Spleen (tissue), 11 donors: ENCODE results near the gene SHC1. TPM values are rescaled to one million over a fixed set of nuclear protein-coding genes. Genes with fewer than 3 reads are reported as not detected.

Source experiments
- DNase-seq: peaks from one replicate; pipeline ENCODE4 v3.0.0-alpha.2; 2020
- H3K27ac ChIP-seq, 8 donors: fragments of 200-600 bp; sonication (generic) in 7 of 8; 1 replicate in 4 of 8; 2 replicates in 4 of 8; pipeline versions ENCODE4 v1.5.0 to v1.8.0; 2016 to 2021; ENCODE audit warnings: inconsistent platforms in 4 of 8, mild to moderate bottlenecking in 4 of 8, moderate library complexity in 1 of 8
- H3K27me3 ChIP-seq, 7 donors: fragments of 200-600 bp; sonication (generic) in 6 of 7; replicated peaks in 1 of 7; 1 replicate in 4 of 7; 2 replicates in 3 of 7; pipeline versions ENCODE4 v1.5.0 to v1.8.0; 2016 to 2021; ENCODE audit warnings: inconsistent platforms in 3 of 7, mild to moderate bottlenecking in 1 of 7
- H3K36me3 ChIP-seq, 6 donors: fragments of 200-600 bp; sonication (generic) in 5 of 6; 1 replicate in 4 of 6; 2 replicates in 2 of 6; pipeline versions ENCODE4 v1.5.0 to v1.8.0; 2016 to 2021; ENCODE audit warnings: inconsistent platforms in 2 of 6
- H3K4me1 ChIP-seq, 6 donors: fragments of 200-600 bp; sonication (generic) in 5 of 6; 1 replicate in 3 of 6; 2 replicates in 3 of 6; pipeline versions ENCODE4 v1.5.0 to v1.8.0; 2016 to 2021; ENCODE audit warnings: inconsistent platforms in 3 of 6
- H3K4me3 ChIP-seq, 8 donors: fragments of 200-600 bp; sonication (generic) in 7 of 8; 1 replicate in 4 of 8; 2 replicates in 4 of 8; pipeline versions ENCODE4 v1.5.0 to v1.8.0; 2016 to 2021; ENCODE audit warnings: inconsistent platforms in 4 of 8, mild to moderate bottlenecking in 4 of 8, moderate library complexity in 2 of 8
- H3K9me3 ChIP-seq, 8 donors: fragments of 200-600 bp; sonication (generic) in 7 of 8; 1 replicate in 4 of 8; 2 replicates in 4 of 8; pipeline versions ENCODE4 v1.5.0 to v1.8.0; 2016 to 2021; ENCODE audit warnings: inconsistent platforms in 4 of 8
- POLR2A ChIP-seq, 3 donors: fragments of 450-650 bp; IDR thresholded peaks; one replicate each; pipeline ENCODE4 v1.5.1; 2017; ENCODE audit warnings: antibody characterized with exemption in 3 of 3, mild to moderate bottlenecking in 1 of 3
- POLR2AphosphoS5 ChIP-seq, 3 donors: sonication (generic); formaldehyde crosslinking; IDR thresholded peaks; one replicate each; pipeline ENCODE4 v1.5.1; 2017; ENCODE audit warnings: antibody characterized with exemption in 3 of 3
- WGBS, 5 donors: extraction: QIAGEN DNeasy Blood & Tissue Kit in 3 of 5; methylation state at CpG; one replicate each; pipeline versions ENCODE4 v1.1.5 to v1.1.7; 2013 to 2018; 5-methylcytosine and 5-hydroxymethylcytosine counted together
- intact Hi-C: fragments of 100-400 bp; cut with DNase I; formaldehyde crosslinking; loops from one replicate; pipeline ENCODE4 v1.15.0; 2023; ENCODE audit warnings: low total_unique reads
- polyA plus RNA-seq, 3 donors: library from polyadenylated mRNA; stranded (reverse); fragments of 200-250 nt; gene quantifications; one replicate each; pipeline ENCODE4 v1.2.1, GENCODE V29; 2013
- total RNA-seq, 7 donors: library from RNA; depleted of rRNA in 3 of 7; stranded (reverse); fragments of >200 nt in 3 of 7; fragmentation: NEBNext Ultra II Directional in 4 of 7; extraction: Animal tissue kit (Norgen Biotek cat#: 25700) in 4 of 7; gene quantifications; one replicate each; pipeline versions ENCODE4 v1.1.0 to v1.2.1, GENCODE V29; 2016 to 2021
- TF ChIP-seq, protein P1 (sequence below), 11 experiments: fragments of 200-600 bp in 7 of 11; fragments of 450-650 bp in 4 of 11; sonication (generic) in 4 of 11; IDR thresholded peaks in 8 of 11; conservative IDR thresholded peaks in 3 of 11; 1 replicate in 7 of 11; 2 replicates in 4 of 11; pipeline versions ENCODE4 v1.4.0 to v1.8.0; 2016 to 2021; ENCODE audit warnings: antibody characterized with exemption in 11 of 11, inconsistent platforms in 4 of 11, mild to moderate bottlenecking in 1 of 11
- donor health status: healthy with polysubstance abuse.
- donor health status: DM: no; HTN: no; CAD: no; lungs with moderate emphysema.
- donor health status: DM: no; HTN: no; CAD: no.
- donor health status: Bipolar disorder and iron deficiency.
- donor health status: healthy.
- donor health status: DM: no; HTN: no; CAD: no.
- donor health status: DM: yes; HTN: yes; CAD: no.

SHC1 gene
- total and polyA plus RNA-seq, 10 donors = 36.8 to 133 (median 92.3) TPM

- 2 to 36% (median 3%) methylated on average over 2 to 33 of the region's 34 CpGs for WGBS, 5 donors
- Histone ChIP-seq H3K9me3 (no peaks in the 10 kb centered on the region), H3K36me3 (no peaks in the 10 kb centered on the region), H3K4me3 (peak overlapping the region; percentile 71 to 90 (median 78)), H3K27me3 (no peaks in the 10 kb centered on the region), H3K27ac (peak overlapping the region; percentile 81 to 99 (median 95)), H3K4me1 (peaks cover 40 to 91% (median 68%) of the 10 kb centered on the region in 6 donors)
- TF ChIP-seq POLR2AphosphoS5 (IDR thresholded peaks at IDR 0.05) (peak in 2 of 3 donors; percentile 52 to 56), POLR2A (IDR thresholded peaks at IDR 0.05) (no peak)
- TF ChIP-seq, protein P1, sequence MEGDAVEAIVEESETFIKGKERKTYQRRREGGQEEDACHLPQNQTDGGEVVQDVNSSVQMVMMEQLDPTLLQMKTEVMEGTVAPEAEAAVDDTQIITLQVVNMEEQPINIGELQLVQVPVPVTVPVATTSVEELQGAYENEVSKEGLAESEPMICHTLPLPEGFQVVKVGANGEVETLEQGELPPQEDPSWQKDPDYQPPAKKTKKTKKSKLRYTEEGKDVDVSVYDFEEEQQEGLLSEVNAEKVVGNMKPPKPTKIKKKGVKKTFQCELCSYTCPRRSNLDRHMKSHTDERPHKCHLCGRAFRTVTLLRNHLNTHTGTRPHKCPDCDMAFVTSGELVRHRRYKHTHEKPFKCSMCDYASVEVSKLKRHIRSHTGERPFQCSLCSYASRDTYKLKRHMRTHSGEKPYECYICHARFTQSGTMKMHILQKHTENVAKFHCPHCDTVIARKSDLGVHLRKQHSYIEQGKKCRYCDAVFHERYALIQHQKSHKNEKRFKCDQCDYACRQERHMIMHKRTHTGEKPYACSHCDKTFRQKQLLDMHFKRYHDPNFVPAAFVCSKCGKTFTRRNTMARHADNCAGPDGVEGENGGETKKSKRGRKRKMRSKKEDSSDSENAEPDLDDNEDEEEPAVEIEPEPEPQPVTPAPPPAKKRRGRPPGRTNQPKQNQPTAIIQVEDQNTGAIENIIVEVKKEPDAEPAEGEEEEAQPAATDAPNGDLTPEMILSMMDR (IDR thresholded peaks at IDR 0.05 in 8 of 11, conservative IDR thresholded peaks at IDR 0.05 in 3 of 11) = no peak
- intact Hi-C loops = loop anchor here (5.0 to 10.0 kb wide), 2 partner anchors 42 to 61 kb away; partner anchors contain the start of genes EFNA4 and PYGO2
- peak; percentile 90 for DNase-seq
These were observed 33.3 kb upstream of the SHC1 start for GRCh38 chr1:155003766-155004351.

DNA sequence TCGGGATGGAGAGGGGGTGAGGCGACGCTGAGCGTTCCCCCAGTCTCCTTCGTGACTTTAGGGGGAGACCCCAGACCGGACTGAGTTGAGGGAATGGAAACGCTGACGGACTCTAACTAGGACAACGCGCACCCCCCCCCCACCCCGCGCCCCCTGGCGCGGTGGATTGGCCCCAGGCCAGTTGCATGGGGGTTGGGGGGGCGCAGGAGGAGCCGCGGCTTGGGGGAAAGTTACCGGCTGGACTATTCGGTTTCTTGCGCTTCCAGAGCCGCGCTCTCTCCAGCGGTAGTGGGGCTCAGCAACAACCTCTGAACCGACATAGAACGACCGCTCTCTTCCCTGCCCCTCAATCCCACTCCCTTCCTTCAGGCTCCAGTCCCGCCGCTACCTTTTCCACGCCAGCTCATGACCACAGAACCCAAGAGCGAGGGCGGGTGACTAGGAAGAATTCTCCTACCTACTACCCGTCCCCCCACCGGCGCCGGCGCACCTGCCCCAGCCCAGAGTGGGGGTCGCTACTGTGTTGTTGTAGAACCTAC, 32.7 kb upstream of the SHC1 start:
- peak; percentile 88 for DNase-seq
- Histone ChIP-seq H3K27me3 (no peaks in the 10 kb centered on the region), H3K4me3 (peak overlapping the region; percentile 71 to 90 (median 78)), H3K4me1 (peaks cover 43 to 91% (median 67%) of the 10 kb centered on the region in 6 donors), H3K36me3 (no peaks in the 10 kb centered on the region), H3K27ac (peak overlapping the region; percentile 81 to 99 (median 95)), H3K9me3 (no peaks in the 10 kb centered on the region)
- WGBS, 5 donors = 0 to 1% (median 0%) methylated on average over 21 to 37 of the region's 37 CpGs
- intact Hi-C loops = loop anchor here (5.0 to 10.0 kb wide), 2 partner anchors 41 to 62 kb away; partner anchors contain the start of genes EFNA4 and PYGO2
- TF ChIP-seq POLR2A (IDR thresholded peaks at IDR 0.05) = no peak
- TF ChIP-seq, protein P1 (IDR thresholded peaks at IDR 0.05 in 8 of 11, conservative IDR thresholded peaks at IDR 0.05 in 3 of 11) = no peak
- no peak for TF ChIP-seq POLR2AphosphoS5 (IDR thresholded peaks at IDR 0.05)

GRCh38 chr1:155002464-155003226, 32.1 kb upstream of the SHC1 start, which contains the start of gene ZBTB7B:
Gene ZBTB7B, plus strand, starts transcription at chr1:155002802. Its CDS starts 11,859 bp downstream, at chr1:155014661.
- Histone ChIP-seq H3K4me1 (peaks cover 43 to 91% (median 65%) of the 10 kb centered on the region in 6 donors), H3K9me3 (no peaks in the 10 kb centered on the region), H3K27me3 (no peaks in the 10 kb centered on the region), H3K27ac (peak within 1 kb of the TSS; percentile 90 to 99 (median 95)), H3K36me3 (no peaks in the 10 kb centered on the region), H3K4me3 (peak within 1 kb of the TSS; percentile 75 to 90 (median 79))
- 0 to 3% (median 0%) methylated on average over 24 to 33 of the region's 35 CpGs for WGBS, 5 donors
- intact Hi-C loops = loop anchor here (5.0 to 10.0 kb wide), 2 partner anchors 40 to 62 kb away; partner anchors contain the start of genes EFNA4 and PYGO2
- TF ChIP-seq POLR2AphosphoS5 (IDR thresholded peaks at IDR 0.05) (no peak), POLR2A (IDR thresholded peaks at IDR 0.05) (no peak)
- TF ChIP-seq, protein P1 (IDR thresholded peaks at IDR 0.05 in 8 of 11, conservative IDR thresholded peaks at IDR 0.05 in 3 of 11) = peak in 1 of 11 experiments; percentile 2
- DNase-seq = peak; percentile 91
